ENCODE results near the gene RSKR. TPM values are rescaled to one million over a fixed set of nuclear protein-coding genes. Genes with fewer than 3 reads are reported as not detected.
"Not testable (repeated sequence)": the region's sequence is repeated elsewhere in the genome, so short reads cannot be mapped to it uniquely, and the experiment has no call there.

Gene RSKR
- total RNA-seq, 1 experiment from 2014 or later: 3.4 TPM

- in situ Hi-C loops (cut with HindIII; ENCODE audit: low pct_unique_long_range_greater_than_20kb, low sequenced_read_pairs): no loop called here
- DNase-seq (ENCODE audit: low read depth, low spot score): no peak
Measured at GRCh38 chr17:28635506-28635905, 21.5 kb upstream of the RSKR start.

- in situ Hi-C loops (cut with HindIII; ENCODE audit: low pct_unique_long_range_greater_than_20kb, low sequenced_read_pairs): no loop called here
- DNase-seq (ENCODE audit: low read depth, low spot score): no peak
Measured at GRCh38 chr17:28634206-28634865, 20.4 kb upstream of the RSKR start.

GRCh38 chr17:28626818-28627217, 12.8 kb upstream of the RSKR start:
- no peak for DNase-seq (ENCODE audit: low read depth, low spot score)
- in situ Hi-C loops (cut with HindIII; ENCODE audit: low pct_unique_long_range_greater_than_20kb, low sequenced_read_pairs): no loop called here

GRCh38 chr17:28624148-28624547, 10.2 kb upstream of the RSKR start:
- no peak for DNase-seq (ENCODE audit: low read depth, low spot score)
- in situ Hi-C loops (cut with HindIII; ENCODE audit: low pct_unique_long_range_greater_than_20kb, low sequenced_read_pairs): no loop called here

- DNase-seq (ENCODE audit: low read depth, low spot score): no peak
- in situ Hi-C loops (cut with HindIII; ENCODE audit: low pct_unique_long_range_greater_than_20kb, low sequenced_read_pairs): no loop called here
Measured at GRCh38 chr17:28623696-28624095, 9.7 kb upstream of the RSKR start.

- DNase-seq (ENCODE audit: low read depth, low spot score): no peak
- in situ Hi-C loops (cut with HindIII; ENCODE audit: low pct_unique_long_range_greater_than_20kb, low sequenced_read_pairs): no loop called here
Measured at GRCh38 chr17:28622186-28622585, 8.2 kb upstream of the RSKR start.

GRCh38 chr17:28620010-28620409, 6.0 kb upstream of the RSKR start:
- in situ Hi-C loops (cut with HindIII; ENCODE audit: low pct_unique_long_range_greater_than_20kb, low sequenced_read_pairs): no loop called here

GRCh38 chr17:28618464-28618863, 4.5 kb upstream of the RSKR start:
- DNase-seq (ENCODE audit: low read depth, low spot score): no peak
- in situ Hi-C loops (cut with HindIII; ENCODE audit: low pct_unique_long_range_greater_than_20kb, low sequenced_read_pairs): no loop called here

More at GRCh38 chr17:28620010-28620409, 6.0 kb upstream of the RSKR start:
- no peak for DNase-seq (ENCODE audit: low read depth, low spot score)

- DNase-seq (ENCODE audit: low read depth, low spot score): no peak
- in situ Hi-C loops (cut with HindIII; ENCODE audit: low pct_unique_long_range_greater_than_20kb, low sequenced_read_pairs): no loop called here
Measured at GRCh38 chr17:28616281-28616680, 2.3 kb upstream of the RSKR start.

- in situ Hi-C loops (cut with HindIII; ENCODE audit: low pct_unique_long_range_greater_than_20kb, low sequenced_read_pairs): no loop called here
- DNase-seq (ENCODE audit: low read depth, low spot score): no peak
Measured at GRCh38 chr17:28615260-28615940, 1.4 kb upstream of the RSKR start.

- DNase-seq (ENCODE audit: low read depth, low spot score): peak; percentile 60
- in situ Hi-C loops (cut with HindIII; ENCODE audit: low pct_unique_long_range_greater_than_20kb, low sequenced_read_pairs): no loop called here
Measured at GRCh38 chr17:28612936-28613872, 781 bp downstream of the RSKR start.

GRCh38 chr17:28612531-28612930, 1.5 kb downstream of the RSKR start:
- no peak for DNase-seq (ENCODE audit: low read depth, low spot score)
- in situ Hi-C loops (cut with HindIII; ENCODE audit: low pct_unique_long_range_greater_than_20kb, low sequenced_read_pairs): no loop called here

- no peak for DNase-seq (ENCODE audit: low read depth, low spot score)
- in situ Hi-C loops (cut with HindIII; ENCODE audit: low pct_unique_long_range_greater_than_20kb, low sequenced_read_pairs): no loop called here
Measured at GRCh38 chr17:28610376-28610775, 3.6 kb downstream of the RSKR start.

- DNase-seq (ENCODE audit: low read depth, low spot score); in situ Hi-C loops (cut with HindIII; ENCODE audit: low pct_unique_long_range_greater_than_20kb, low sequenced_read_pairs): not testable (repeated sequence)
Measured at GRCh38 chr17:28604031-28604430, 10.0 kb downstream of the RSKR start.

GRCh38 chr17:28599311-28600184, 14.4 kb downstream of the RSKR start:
- peak; percentile 75 for DNase-seq (ENCODE audit: low read depth, low spot score)

GRCh38 chr17:28598799-28599310, 15.1 kb downstream of the RSKR start, which contains the start of gene SPAG5:
TSS of gene SPAG5 (minus strand) at chr17:28599025. CDS start at chr17:28598946, 79 bp downstream.
- in situ Hi-C loops (cut with HindIII; ENCODE audit: low pct_unique_long_range_greater_than_20kb, low sequenced_read_pairs): no loop called here
- DNase-seq (ENCODE audit: low read depth, low spot score): peak; percentile 93

More at GRCh38 chr17:28599311-28600184, 14.4 kb downstream of the RSKR start:
- in situ Hi-C loops (cut with HindIII; ENCODE audit: low pct_unique_long_range_greater_than_20kb, low sequenced_read_pairs): no loop called here

- in situ Hi-C loops (cut with HindIII; ENCODE audit: low pct_unique_long_range_greater_than_20kb, low sequenced_read_pairs): no loop called here
- DNase-seq (ENCODE audit: low read depth, low spot score): no peak
Measured at GRCh38 chr17:28598389-28598788, 15.6 kb downstream of the RSKR start.
